ENCODE results near the gene JARID2.

- TF ChIP-seq CTCF (IDR thresholded peaks at IDR 0.05 in 4 of 5, conservative IDR thresholded peaks at IDR 0.05 in 1 of 5) (no peak), POLR2A (IDR thresholded peaks at IDR 0.05) (no peak)
Observed at GRCh38 chr6:15437090-15437635, 191.3 kb downstream of the JARID2 start.

All from gastrocnemius medialis (tissue), 4 donors.